Activated CD4-positive, alpha-beta T cell treated with anti-CD3 and anti-CD28 coated beads, Interleukin-2, amount 50 U/mL, for 1 hour (primary cell): ENCODE results near the gene IPO9.
A peak's percentile ranks its signal among the peaks of the same experiment; 100 is the strongest.

ENCODE experiments used
- DNase-seq: peaks from one replicate; pipeline ENCODE4 v3.0.0-alpha.2; 2020

Gene IPO9

GRCh38 chr1:201828820-201829774 is at the start of gene IPO9:
IPO9 (plus strand) TSS chr1:201829157; CDS start chr1:201829210, 53 bp downstream.
- peak; percentile 95 for DNase-seq

DNA sequence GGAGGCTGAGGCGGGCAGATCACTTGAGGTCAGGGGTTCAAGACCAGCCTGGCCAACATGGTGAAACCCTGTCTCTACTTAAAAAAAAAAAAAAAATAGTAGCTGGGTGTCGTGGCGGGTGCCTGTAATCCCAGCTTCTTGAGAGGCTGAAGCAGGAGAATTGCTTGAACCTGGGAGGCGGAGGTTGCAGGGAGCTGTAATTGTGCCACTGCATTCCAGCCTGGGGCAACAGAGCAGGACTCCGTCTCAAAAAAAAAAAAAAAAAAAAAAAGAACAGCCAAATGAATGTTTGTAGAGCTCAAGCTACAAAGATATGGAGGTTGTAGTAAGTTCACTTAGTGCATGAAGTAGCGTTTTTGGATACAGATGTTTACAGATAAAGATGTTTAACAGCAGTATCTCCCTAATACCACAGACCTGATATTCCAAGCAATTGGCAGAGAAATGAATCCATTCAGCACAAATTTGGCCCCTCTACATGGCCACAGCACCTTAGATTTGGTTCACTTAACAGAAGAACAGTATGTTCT is 49.5 kb upstream of the IPO9 start:
- no peak for DNase-seq

DNA sequence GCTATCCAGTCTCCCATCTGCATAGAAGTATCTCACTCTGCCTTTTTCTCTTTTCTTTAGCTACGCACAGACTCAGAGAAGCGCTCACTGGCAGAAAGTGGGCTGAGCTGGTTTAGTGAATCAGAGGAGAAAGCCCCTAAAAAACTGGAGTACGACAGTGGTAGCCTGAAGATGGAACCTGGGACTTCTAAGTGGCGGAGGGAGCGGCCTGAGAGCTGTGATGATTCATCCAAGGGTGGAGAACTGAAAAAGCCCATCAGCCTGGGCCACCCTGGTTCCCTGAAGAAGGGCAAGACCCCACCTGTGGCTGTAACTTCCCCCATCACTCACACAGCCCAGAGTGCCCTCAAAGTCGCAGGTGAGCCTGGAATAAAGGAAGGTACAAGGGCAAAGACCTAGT is 48.0 kb upstream of the IPO9 start:
- no peak for DNase-seq

GRCh38 chr1:201781437-201781836 is 47.5 kb upstream of the IPO9 start:
- no peak for DNase-seq

GRCh38 chr1:201782353-201782752 is 46.6 kb upstream of the IPO9 start:
- no peak for DNase-seq

DNA sequence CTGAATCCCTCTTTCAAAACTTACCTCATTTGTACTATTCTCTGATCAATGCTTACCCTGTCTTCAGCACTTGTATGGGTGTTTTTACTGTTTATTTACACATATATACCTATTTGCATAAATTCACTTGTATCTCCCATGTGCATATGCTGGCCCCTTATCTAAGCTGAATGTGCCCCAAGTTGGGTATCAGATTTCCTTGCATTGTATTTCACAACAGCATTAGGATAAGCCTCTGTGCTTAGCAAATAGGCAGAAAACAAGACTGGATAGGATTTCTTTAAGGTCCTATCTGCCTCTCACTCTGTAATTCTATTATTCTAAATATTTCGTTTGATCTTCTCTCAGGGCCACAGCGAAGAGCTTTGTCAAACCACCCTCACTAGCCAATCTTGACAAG is 45.9 kb upstream of the IPO9 start:
- DNase-seq, result no peak

- no peak for DNase-seq
Measured at GRCh38 chr1:201783572-201783971, 45.4 kb upstream of the IPO9 start.

DNA sequence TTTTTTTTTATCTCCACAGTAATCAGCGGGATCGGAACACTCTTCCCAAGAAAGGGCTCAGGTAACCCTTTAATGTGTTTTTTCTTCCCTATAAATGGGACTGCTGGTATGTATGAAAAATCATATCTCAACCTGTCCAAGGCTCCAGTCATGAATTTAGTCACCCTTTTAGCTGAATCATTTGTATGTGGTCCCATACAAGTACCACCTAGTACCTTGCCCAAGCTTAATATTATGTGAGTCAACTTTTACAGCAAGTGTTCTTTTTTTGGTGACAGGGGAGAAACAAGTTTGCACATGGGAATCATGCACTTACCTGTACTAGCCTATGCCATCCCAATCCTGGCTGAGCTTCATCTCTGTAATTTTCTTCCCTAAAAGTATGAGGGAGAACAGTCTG is 43.7 kb upstream of the IPO9 start:
- DNase-seq, result no peak

- DNase-seq, result no peak
Measured at GRCh38 chr1:201786824-201787223, 42.1 kb upstream of the IPO9 start.

- no peak for DNase-seq
Measured at GRCh38 chr1:201788296-201788695, 40.7 kb upstream of the IPO9 start.

GRCh38 chr1:201789245-201789644 is 39.7 kb upstream of the IPO9 start:
- DNase-seq, result no peak

- no peak for DNase-seq
Measured at GRCh38 chr1:201790261-201790660, 38.7 kb upstream of the IPO9 start.

- DNase-seq, result no peak
Measured at GRCh38 chr1:201791051-201791778, 37.7 kb upstream of the IPO9 start.

- DNase-seq, result no peak
Measured at GRCh38 chr1:201791779-201792173, 37.2 kb upstream of the IPO9 start.

GRCh38 chr1:201792534-201793305 is 36.2 kb upstream of the IPO9 start:
- peak; percentile 45 for DNase-seq

- DNase-seq, result no peak
Measured at GRCh38 chr1:201793306-201793925, 35.5 kb upstream of the IPO9 start.

- no peak for DNase-seq
Measured at GRCh38 chr1:201795066-201795465, 33.9 kb upstream of the IPO9 start.

DNA sequence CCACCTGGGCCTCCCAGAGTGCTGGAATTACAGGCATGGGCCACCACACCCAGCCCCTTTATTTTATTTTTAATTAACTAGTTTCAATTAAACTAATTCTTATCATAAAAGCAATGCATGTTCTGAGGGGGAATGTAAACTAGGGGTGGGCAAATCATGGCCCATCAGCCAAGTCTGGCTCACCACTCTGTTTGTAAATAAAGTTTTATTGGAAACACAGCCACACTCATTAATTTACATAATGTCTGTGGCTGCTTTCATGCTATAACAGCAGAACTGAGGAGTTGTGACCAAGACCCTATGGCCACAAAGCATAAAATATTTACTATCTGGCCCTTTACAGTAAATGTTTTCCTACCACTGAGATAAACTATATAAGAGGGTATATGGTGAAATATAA is 28.7 kb upstream of the IPO9 start:
- no peak for DNase-seq

DNA sequence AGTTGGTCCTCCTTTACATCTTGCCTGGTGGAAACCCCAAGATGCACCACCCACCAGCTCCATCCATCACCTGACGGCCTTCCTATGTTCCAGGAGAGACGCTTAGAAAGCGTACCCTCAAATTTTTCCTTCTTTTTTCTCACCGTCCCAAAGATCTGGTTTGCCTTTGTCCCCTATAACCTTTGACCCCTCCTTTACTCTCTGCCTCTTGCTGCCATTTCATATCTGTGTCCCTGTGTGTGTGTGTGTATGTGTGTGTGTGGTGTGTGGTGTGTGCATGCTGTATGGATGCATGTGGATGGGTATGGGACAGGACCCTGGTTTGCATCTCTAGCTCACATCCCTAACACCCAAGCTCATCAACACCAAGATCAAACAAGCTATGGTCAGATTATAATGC is 22.2 kb upstream of the IPO9 start:
- no peak for DNase-seq

DNA sequence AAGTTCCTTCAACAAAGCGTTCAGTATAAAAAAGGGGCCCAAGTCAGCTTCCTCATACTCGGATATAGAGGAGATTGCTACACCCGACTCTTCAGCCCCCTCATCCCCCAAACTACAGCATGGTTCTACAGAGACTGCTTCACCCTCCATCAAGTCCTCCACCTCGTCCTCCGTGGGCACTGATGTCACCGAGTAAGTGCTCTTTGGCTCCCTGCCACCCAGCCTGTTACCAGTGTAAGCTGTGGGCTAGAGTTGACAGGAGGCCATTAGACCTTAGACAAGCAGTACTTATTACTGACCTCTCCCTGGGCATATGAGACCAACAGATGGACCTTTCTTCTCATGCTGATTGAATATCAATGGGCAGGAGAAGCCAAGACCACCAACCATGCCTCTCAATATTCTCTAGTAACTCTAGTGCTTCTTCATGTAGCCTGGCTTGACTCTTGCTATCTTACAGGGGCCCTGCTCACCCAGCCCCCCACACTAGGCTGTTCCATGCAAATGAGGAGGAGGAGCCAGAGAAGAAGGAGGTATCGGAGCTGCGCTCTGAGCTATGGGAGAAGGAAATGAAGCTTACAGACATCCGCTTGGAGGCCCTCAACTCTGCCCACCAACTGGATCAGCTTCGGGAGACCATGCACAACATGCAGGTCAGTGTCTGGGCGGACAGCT is 20.9 kb upstream of the IPO9 start:
- no peak for DNase-seq

DNA sequence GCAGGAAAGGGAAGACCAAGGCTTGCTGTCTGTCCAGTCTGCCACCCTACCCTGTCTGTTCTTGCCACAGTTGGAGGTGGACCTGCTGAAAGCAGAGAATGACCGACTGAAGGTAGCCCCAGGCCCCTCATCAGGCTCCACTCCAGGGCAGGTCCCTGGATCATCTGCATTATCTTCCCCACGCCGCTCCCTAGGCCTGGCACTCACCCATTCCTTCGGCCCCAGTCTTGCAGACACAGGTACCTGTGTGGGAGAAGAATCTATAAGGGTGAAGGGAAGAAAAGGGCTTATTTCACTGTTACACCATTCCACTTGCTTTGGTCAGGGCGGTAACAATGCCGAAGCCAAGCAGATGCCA is 20.3 kb upstream of the IPO9 start:
- no peak for DNase-seq

DNA sequence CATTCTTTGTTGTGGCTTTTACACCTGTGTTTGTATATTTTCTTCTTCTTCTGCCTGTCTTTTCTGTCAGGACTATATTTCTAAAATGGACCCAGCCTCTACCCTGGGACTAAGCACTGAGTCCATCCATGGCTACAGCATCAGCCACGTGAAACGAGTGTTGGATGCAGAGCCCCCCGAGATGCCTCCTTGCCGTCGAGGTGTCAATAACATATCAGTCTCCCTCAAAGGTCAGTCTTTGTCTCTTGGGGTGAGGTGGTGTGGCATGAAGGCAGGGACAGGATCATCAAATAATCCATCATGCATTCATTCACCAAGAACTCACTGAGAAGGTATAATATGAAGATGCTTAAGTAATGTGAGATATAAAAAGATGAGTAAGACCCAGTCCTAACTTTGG is 19.1 kb upstream of the IPO9 start:
- DNase-seq, result no peak
